Measurements from ENCODE around the gene TNIP3.

TNIP3 gene

GRCh38 chr4:121140716-121141460 lies 23.2 kb downstream of the TNIP3 start:
- H3K4me3 ChIP-seq (replicated peaks; ENCODE audit: low read depth, low read length), result no peak overlapping the region
- DNase-seq (ENCODE audit: low read depth), result peak; percentile 65
- TF ChIP-seq CTCF (IDR thresholded peaks at IDR 0.05; ENCODE audit: low read length, missing control alignments), result no peak

- DNase-seq (ENCODE audit: low read depth), result peak; percentile 58
- H3K4me3 ChIP-seq (replicated peaks; ENCODE audit: low read depth, low read length), result no peak overlapping the region
- TF ChIP-seq CTCF (IDR thresholded peaks at IDR 0.05; ENCODE audit: low read length, missing control alignments), result no peak
Observed at GRCh38 chr4:121139533-121140222, 24.4 kb downstream of the TNIP3 start.

- DNase-seq (ENCODE audit: low read depth), result no peak
- no peak for TF ChIP-seq CTCF (IDR thresholded peaks at IDR 0.05; ENCODE audit: low read length, missing control alignments)
Observed at GRCh38 chr4:121138039-121138825, 25.9 kb downstream of the TNIP3 start.

GRCh38 chr4:121130326-121130660 lies 33.8 kb downstream of the TNIP3 start:
- DNase-seq (ENCODE audit: low read depth), result no peak
- H3K4me3 ChIP-seq (replicated peaks; ENCODE audit: low read depth, low read length), result no peak overlapping the region
- TF ChIP-seq CTCF (IDR thresholded peaks at IDR 0.05; ENCODE audit: low read length, missing control alignments), result no peak

More at GRCh38 chr4:121138039-121138825, 25.9 kb downstream of the TNIP3 start:
- no peak overlapping the region for H3K4me3 ChIP-seq (replicated peaks; ENCODE audit: low read depth, low read length)

GRCh38 chr4:121129606-121130325 lies 34.4 kb downstream of the TNIP3 start:
- no peak for TF ChIP-seq CTCF (IDR thresholded peaks at IDR 0.05; ENCODE audit: low read length, missing control alignments)
- H3K4me3 ChIP-seq (replicated peaks; ENCODE audit: low read depth, low read length), result no peak overlapping the region
- no peak for DNase-seq (ENCODE audit: low read depth)

- no peak for TF ChIP-seq CTCF (IDR thresholded peaks at IDR 0.05; ENCODE audit: low read length, missing control alignments)
- H3K4me3 ChIP-seq (replicated peaks; ENCODE audit: low read depth, low read length), result no peak overlapping the region
- DNase-seq (ENCODE audit: low read depth), result no peak
Observed at GRCh38 chr4:121127100-121127499, 37.0 kb downstream of the TNIP3 start.

All from fibroblast of pulmonary artery (primary cell).